T47D (cell line): ENCODE data around the gene DTD1.

Experiments
- DNase-seq, 2 experiments: peaks; one replicate each; pipeline versions ENCODE4 v3.0.0 to v3.0.0-alpha.2; 2011 to 2012; ENCODE audit warnings: low read depth in 1 of 2, low spot score in 1 of 2
- JUND ChIP-seq: IDR thresholded peaks from 2 replicates; pipeline ENCODE4 v1.6.1; 2012; ENCODE audit warnings: low read depth
- in situ Hi-C: cut with HindIII; loops from 2 replicates; pipeline ENCODE4 v1.10.0; 2016; ENCODE audit warnings: low sequenced_read_pairs, low pct_unique_long_range_greater_than_20kb

The DTD1 gene

GRCh38 chr20:18580012-18580411, 7.8 kb upstream of the DTD1 start:
- DNase-seq: no peak
- in situ Hi-C loops: no loop called here
- TF ChIP-seq JUND: no peak

DNA sequence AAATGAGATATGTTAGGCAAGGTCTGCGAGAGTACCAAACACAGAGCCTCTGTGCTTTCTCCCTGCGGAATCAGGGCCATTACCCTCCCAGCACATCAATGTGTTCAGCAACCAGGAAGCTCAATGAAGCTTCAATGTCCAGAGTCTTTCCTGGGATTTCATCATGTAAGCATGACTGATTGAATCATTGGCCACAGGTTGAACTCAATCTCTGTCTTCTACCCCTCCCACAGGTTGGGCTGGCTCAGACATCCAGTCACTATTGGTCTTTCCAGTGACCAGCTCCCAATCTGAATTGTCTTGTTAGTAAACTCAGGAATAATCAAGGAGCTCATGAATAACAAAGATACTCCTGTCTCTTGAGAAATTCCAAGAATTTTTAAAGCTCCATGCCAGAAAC, 2.7 kb upstream of the DTD1 start:
- DNase-seq: peak in 1 of 2 experiments; percentile 68
- no peak for TF ChIP-seq JUND
- in situ Hi-C loops: no loop called here

DNA sequence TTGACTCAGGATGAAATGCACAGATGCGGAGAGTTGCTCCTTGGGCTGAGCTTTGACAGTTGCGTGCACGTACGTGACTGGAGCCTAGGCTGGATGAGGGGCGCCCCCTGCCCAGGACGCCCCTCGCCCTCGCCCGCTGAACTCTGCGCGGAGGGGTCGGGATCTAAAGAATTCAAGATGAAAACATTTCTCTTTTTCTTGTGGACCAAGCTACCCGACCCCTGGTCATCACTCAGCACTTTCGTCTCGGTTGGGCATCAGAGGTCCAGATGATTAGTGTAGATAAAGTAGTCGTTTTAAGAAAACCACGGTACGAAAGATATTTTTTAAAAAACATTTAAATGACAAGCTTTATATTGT, 700 bp downstream of the DTD1 start:
- TF ChIP-seq JUND: no peak
- in situ Hi-C loops: no loop called here
- no peak for DNase-seq

- in situ Hi-C loops: no loop called here
- no peak for DNase-seq
- no peak for TF ChIP-seq JUND
These were observed 2.3 kb downstream of the DTD1 start for GRCh38 chr20:18589941-18590674.

DNA sequence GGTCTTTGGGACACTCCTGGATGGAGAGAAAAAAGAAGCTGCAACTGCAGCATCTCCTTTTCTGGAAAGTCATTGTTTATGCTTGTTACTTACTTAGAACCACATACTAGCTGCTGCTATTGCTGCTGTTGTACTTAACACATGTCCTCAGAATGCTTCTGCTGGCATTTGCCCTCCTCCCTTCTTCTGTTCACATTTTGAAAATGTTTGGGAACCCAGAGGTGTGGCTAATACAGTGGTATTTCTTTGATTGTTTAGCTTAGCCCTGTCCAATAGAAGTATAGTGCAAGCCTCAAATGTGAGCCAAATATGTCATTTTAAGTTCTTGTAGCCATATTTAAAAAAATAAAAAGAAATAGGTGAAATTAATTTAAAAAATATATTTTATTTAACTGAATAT, 8.4 kb downstream of the DTD1 start:
- TF ChIP-seq JUND: no peak
- DNase-seq: no peak
- in situ Hi-C loops: no loop called here

GRCh38 chr20:18609741-18610140, 21.9 kb downstream of the DTD1 start:
- no peak for TF ChIP-seq JUND
- in situ Hi-C loops: no loop called here
- DNase-seq: no peak

- DNase-seq: no peak
- in situ Hi-C loops: no loop called here
- no peak for TF ChIP-seq JUND
These were observed 23.6 kb downstream of the DTD1 start for GRCh38 chr20:18611492-18611891.

DNA sequence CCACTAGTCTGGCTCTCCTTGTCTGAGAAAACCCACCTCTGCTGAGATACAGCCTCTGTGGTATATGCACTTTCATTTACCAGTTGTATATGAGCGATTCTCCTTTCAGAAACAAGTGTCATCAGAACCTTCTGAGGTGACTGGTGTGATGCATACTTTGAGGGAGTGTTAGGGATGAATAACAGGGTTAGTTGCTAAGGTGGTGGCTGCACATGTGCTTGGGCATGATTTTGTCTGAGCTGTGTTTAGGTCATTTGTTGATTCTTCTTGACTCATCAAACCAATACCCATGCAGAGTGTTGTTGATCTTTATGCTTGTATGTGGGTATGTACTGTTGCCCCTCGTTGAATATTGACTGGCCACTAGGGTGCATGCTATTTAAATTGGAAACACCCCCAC, 25.7 kb downstream of the DTD1 start:
- in situ Hi-C loops: no loop called here
- no peak for DNase-seq
- TF ChIP-seq JUND: no peak

DNA sequence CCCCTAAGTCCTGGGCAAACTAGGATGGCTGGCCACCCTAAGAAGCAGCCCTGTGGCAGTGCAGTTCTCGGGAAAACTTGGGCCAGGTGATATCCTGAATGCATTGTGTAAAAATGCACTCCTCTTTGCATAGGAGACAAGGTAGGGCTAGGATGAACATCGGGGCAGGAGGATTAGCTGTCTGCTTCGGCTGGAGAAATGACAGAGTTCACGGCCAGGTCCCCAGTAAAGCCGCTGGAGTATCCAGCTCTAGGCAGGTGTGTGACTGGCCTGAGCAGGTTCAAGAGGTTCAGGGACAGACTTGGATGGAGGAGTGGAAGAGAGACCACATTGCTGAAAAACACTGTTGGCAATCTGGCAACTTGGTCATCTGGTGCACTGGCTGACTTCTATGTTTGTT, 26.4 kb downstream of the DTD1 start:
- no peak for TF ChIP-seq JUND
- in situ Hi-C loops: no loop called here
- DNase-seq: no peak

DNA sequence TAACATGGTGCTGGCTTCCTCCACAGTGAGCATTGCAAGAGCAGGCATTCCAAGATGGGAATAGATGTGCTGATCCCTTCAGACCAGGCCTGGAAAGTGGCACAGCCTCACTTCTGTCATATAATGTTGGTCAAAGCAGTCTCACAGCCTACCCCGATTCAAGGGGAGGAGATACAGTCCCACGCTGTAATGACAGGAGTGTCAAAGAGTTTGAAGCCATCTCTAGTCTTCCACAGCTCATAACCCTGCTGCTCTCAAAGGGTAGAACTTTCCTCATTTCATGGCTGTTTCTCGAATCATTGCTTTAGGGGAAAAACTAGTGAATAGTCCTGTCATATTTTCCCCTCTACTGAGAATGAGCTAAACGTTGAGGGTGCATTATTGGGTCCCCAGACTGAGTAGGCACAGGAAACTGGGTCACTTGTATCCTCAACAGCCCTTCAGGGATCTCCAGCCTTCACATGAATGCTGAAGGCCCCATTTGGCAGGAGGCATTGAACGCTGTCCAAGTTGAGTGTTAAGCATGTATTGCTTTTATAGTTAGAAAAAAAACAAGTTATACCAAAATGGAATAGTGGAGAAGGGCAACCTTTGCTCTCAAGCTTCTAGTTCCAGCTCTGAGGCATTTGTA, 27.3 kb downstream of the DTD1 start:
- no peak for TF ChIP-seq JUND
- in situ Hi-C loops: no loop called here
- no peak for DNase-seq

DNA sequence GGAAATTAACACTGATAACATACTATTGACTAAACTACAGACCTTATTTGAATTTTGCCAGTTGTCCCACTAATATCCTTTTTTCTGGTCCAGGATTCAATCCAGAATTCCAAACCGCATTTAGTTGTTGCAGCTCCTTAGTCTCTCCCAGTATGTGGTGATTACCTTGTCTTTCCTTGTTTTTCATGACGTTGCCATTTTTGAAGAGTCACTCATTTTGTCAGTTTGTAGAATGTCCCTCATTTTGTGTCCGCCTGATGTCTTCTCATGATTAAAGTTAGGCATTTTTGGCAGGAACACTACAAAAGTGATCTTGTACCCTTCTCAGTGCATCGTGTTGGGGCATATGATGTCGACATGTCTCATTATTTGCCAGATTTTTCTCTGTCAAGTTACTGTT, 33.1 kb downstream of the DTD1 start:
- TF ChIP-seq JUND: no peak
- no peak for DNase-seq
- in situ Hi-C loops: no loop called here

DNA sequence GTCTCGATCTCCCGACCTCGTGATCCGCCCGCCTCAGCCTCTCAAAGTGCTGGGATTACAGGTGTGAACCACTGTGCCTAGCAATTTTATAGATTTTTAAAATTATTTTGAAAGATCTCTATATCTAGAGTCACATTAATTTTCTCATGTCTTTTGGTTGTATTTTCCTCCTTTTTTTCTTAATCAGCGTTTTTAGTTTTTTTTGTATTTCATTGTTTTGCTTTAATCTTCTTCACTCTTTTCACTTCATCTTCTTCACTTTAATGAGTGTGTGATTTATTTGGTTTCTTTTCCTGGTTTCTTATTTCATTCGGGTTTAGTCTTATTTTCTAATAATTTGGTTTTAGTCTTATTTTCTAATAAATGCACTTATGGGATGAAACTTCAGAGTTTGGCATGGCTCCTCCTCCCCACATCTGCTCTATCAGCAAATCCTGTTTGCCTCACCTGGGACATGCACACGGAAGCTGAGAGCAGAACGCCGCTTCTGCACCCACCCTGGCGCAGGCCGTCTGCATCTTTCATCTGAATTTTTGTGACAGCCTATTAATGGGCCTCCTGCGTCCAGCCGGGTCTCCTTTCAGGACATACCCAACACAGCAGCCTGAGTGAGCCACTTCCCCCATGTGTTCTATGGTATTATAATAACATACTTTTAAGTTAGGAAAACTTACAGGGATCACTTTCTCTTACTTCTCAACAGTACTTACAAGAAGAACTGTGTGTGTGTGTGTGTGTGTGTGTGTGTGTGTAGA, 35.5 kb downstream of the DTD1 start:
- DNase-seq: no peak
- in situ Hi-C loops: no loop called here
- no peak for TF ChIP-seq JUND

GRCh38 chr20:18624948-18625347, 37.1 kb downstream of the DTD1 start:
- in situ Hi-C loops: no loop called here
- DNase-seq: no peak
- no peak for TF ChIP-seq JUND
